Neuronal stem cell (in vitro differentiated cells): ENCODE results near the gene FOXC1.

Experiments used
- DNase-seq: peaks from one replicate; pipeline ENCODE4 v3.0.0-alpha.2; 2013; ENCODE audit warnings: low spot score
- H2AFZ ChIP-seq: one replicate; pipeline ENCODE4 v1.6.1; 2013; ENCODE audit warnings: mild to moderate bottlenecking, low read length, inconsistent platforms
- H2AK5ac ChIP-seq: 2 replicates; pipeline ENCODE4 v1.6.1; 2013; ENCODE audit warnings: low read depth, mild to moderate bottlenecking, inconsistent platforms, low read length, moderate library complexity, mixed read lengths
- H2BK120ac ChIP-seq: 2 replicates; pipeline ENCODE4 v1.6.1; 2013; ENCODE audit warnings: low read depth, mild to moderate bottlenecking, inconsistent platforms, low read length, moderate library complexity, mixed read lengths
- H2BK12ac ChIP-seq: one replicate; pipeline ENCODE4 v1.6.1; 2013; ENCODE audit warnings: low read length, inconsistent platforms
- H2BK15ac ChIP-seq: 2 replicates; pipeline ENCODE4 v1.6.1; 2013; ENCODE audit warnings: mild to moderate bottlenecking, low read length, inconsistent platforms, mixed read lengths
- H2BK5ac ChIP-seq: one replicate; pipeline ENCODE4 v1.6.1; 2013; ENCODE audit warnings: inconsistent platforms, mild to moderate bottlenecking, low read length, moderate library complexity
- H3K14ac ChIP-seq: one replicate; pipeline ENCODE4 v1.6.1; 2013; ENCODE audit warnings: low read length, inconsistent platforms
- H3K18ac ChIP-seq: 2 replicates; pipeline ENCODE4 v1.6.1; 2013; ENCODE audit warnings: low read length, inconsistent platforms
- H3K23ac ChIP-seq: 2 replicates; pipeline ENCODE4 v1.6.1; 2013; ENCODE audit warnings: low read depth, mild to moderate bottlenecking, mixed read lengths, low read length, inconsistent platforms; ENCODE audit not compliant: poor library complexity
- H3K27ac ChIP-seq: replicated peaks from 3 replicates; pipeline ENCODE4 v1.5.1; 2013; ENCODE audit warnings: low read length, inconsistent platforms
- H3K27me3 ChIP-seq, 3 experiments: 2 replicates each; pipeline ENCODE4 v1.6.1; 2013; ENCODE audit warnings: low read length in 3 of 3, mild to moderate bottlenecking in 2 of 3, inconsistent platforms in 1 of 3, low read depth in 1 of 3, mixed read lengths in 1 of 3, moderate library complexity in 1 of 3; ENCODE audit not compliant: control insufficient read depth in 3 of 3, insufficient read depth in 3 of 3
- H3K36me3 ChIP-seq, 2 donors: replicated peaks in 1 of 2; 2 replicates each; pipeline ENCODE4 v1.6.1; 2013; ENCODE audit warnings: low read length in 2 of 2; ENCODE audit not compliant: control insufficient read depth in 2 of 2, insufficient read depth in 2 of 2
- H3K4ac ChIP-seq: 2 replicates; pipeline ENCODE4 v1.6.1; 2013; ENCODE audit warnings: inconsistent platforms, mild to moderate bottlenecking, low read length, moderate library complexity
- H3K4me1 ChIP-seq, 2 donors: 1 replicate in 1 of 2; 2 replicates in 1 of 2; pipeline ENCODE4 v1.6.1; 2013; ENCODE audit warnings: low read length in 2 of 2, low read depth in 1 of 2; ENCODE audit not compliant: control insufficient read depth in 2 of 2, insufficient read depth in 1 of 2
- H3K4me2 ChIP-seq: one replicate; pipeline ENCODE4 v1.6.1; 2013; ENCODE audit warnings: mild to moderate bottlenecking, low read length, inconsistent platforms; ENCODE audit not compliant: insufficient read depth, poor library complexity, severe bottlenecking
- H3K4me3 ChIP-seq, 2 donors: 2 replicates each; pipeline ENCODE4 v1.5.1; 2013; ENCODE audit warnings: low read length in 2 of 2, mild to moderate bottlenecking in 2 of 2, inconsistent platforms in 1 of 2, moderate library complexity in 1 of 2
- H3K79me1 ChIP-seq: one replicate; pipeline ENCODE4 v1.6.1; 2013; ENCODE audit warnings: low read depth, mild to moderate bottlenecking, inconsistent platforms, low read length, moderate library complexity
- H3K9ac ChIP-seq: one replicate; pipeline ENCODE4 v1.6.1; 2013; ENCODE audit warnings: mild to moderate bottlenecking, low read depth, low read length, inconsistent platforms; ENCODE audit not compliant: poor library complexity
- H3K9me3 ChIP-seq, 2 donors: replicated peaks in 1 of 2; 2 replicates each; pipeline versions ENCODE3 to v1.6.1; 2013; ENCODE audit warnings: low read length in 2 of 2, mild to moderate bottlenecking in 2 of 2, inconsistent platforms in 1 of 2, low read depth in 1 of 2, mixed read lengths in 1 of 2, moderate library complexity in 1 of 2; ENCODE audit not compliant: control insufficient read depth in 2 of 2, insufficient read depth in 1 of 2
- H4K8ac ChIP-seq: one replicate; pipeline ENCODE4 v1.6.1; 2013; ENCODE audit warnings: low read depth, mild to moderate bottlenecking, inconsistent platforms, low read length, moderate library complexity
- H4K91ac ChIP-seq: one replicate; pipeline ENCODE4 v1.6.1; 2013; ENCODE audit warnings: low read length, low read depth, mild to moderate bottlenecking, inconsistent platforms; ENCODE audit not compliant: poor library complexity
- WGBS, 2 donors: extraction: QIAGEN DNeasy Blood & Tissue Kit; methylation state at CpG; one replicate each; pipeline ENCODE4 v1.1.7; 2013; ENCODE audit warnings: missing lambda C conversion rate in 2 of 2, mixed read lengths in 1 of 2; ENCODE audit not compliant: insufficient read length in 2 of 2, insufficient replicate concordance in 1 of 2; ENCODE audit errors: extremely low coverage in 2 of 2; 5-methylcytosine and 5-hydroxymethylcytosine counted together

The FOXC1 gene

GRCh38 chr6:1591243-1591642 is 18.5 kb upstream of the FOXC1 start:
- Histone ChIP-seq H2BK120ac (no peak overlapping the region), H3K4me3 (no peak overlapping the region), H2BK12ac (no peak overlapping the region), H4K91ac (no peak overlapping the region), H3K79me1 (no peaks in the 10 kb centered on the region), H3K36me3 (no peaks in the 10 kb centered on the region), H3K9ac (no peak overlapping the region), H3K14ac (no peak overlapping the region), H3K4ac (no peak overlapping the region), H2BK15ac (no peak overlapping the region), H4K8ac (no peak overlapping the region), H3K18ac (no peak overlapping the region), H2AFZ (no peak overlapping the region), H3K9me3 (peaks cover 0 to 1% of the 10 kb centered on the region in 2 donors), H3K4me1 (no peaks in the 10 kb centered on the region), H3K23ac (no peak overlapping the region), H3K27ac (no peak overlapping the region), H3K4me2 (no peak overlapping the region), H3K27me3 (peaks cover 0 to 5% (median 2%) of the 10 kb centered on the region in 3 experiments), H2BK5ac (no peak overlapping the region), H2AK5ac (no peak overlapping the region)
- WGBS, 2 donors: no CpG with 5 or more reads among the region's 5 CpGs
- no peak for DNase-seq

GRCh38 chr6:1591926-1592325 is 17.8 kb upstream of the FOXC1 start:
- DNase-seq: no peak
- no CpG with 5 or more reads among the region's 6 CpGs for WGBS, 2 donors
- Histone ChIP-seq H3K18ac (no peak overlapping the region), H3K4ac (no peak overlapping the region), H3K4me1 (peaks cover 2% of the 10 kb centered on the region in 2 donors), H3K79me1 (no peaks in the 10 kb centered on the region), H3K27ac (no peak overlapping the region), H2BK12ac (no peak overlapping the region), H2BK5ac (no peak overlapping the region), H3K9ac (no peak overlapping the region), H4K91ac (no peak overlapping the region), H3K14ac (no peak overlapping the region), H2BK120ac (no peak overlapping the region), H3K4me3 (no peak overlapping the region), H2BK15ac (no peak overlapping the region), H3K9me3 (peaks cover 0 to 1% of the 10 kb centered on the region in 2 donors), H4K8ac (no peak overlapping the region), H2AK5ac (no peak overlapping the region), H2AFZ (no peak overlapping the region), H3K23ac (no peak overlapping the region), H3K4me2 (no peak overlapping the region), H3K36me3 (no peaks in the 10 kb centered on the region), H3K27me3 (peaks cover 0 to 5% (median 2%) of the 10 kb centered on the region in 3 experiments)

GRCh38 chr6:1592852-1593251 is 16.9 kb upstream of the FOXC1 start:
- peaks cover 2 to 3% of the 10 kb centered on the region in 2 donors for H3K4me1 ChIP-seq
- no peak overlapping the region for H3K18ac ChIP-seq
- H3K9ac ChIP-seq: no peak overlapping the region
- WGBS, 2 donors: no CpG with 5 or more reads among the region's 8 CpGs
- H2BK15ac ChIP-seq: no peak overlapping the region
- H4K8ac ChIP-seq: no peak overlapping the region
- no peak overlapping the region for H3K27ac ChIP-seq
- no peak for DNase-seq
- peaks cover 0 to 12% (median 0%) of the 10 kb centered on the region in 3 experiments for H3K27me3 ChIP-seq
- no peak overlapping the region for H3K4me2 ChIP-seq
- H3K79me1 ChIP-seq: no peaks in the 10 kb centered on the region
- no peak overlapping the region for H2AFZ ChIP-seq
- no peak overlapping the region for H3K4me3 ChIP-seq
- H3K9me3 ChIP-seq: peaks cover 0 to 1% of the 10 kb centered on the region in 2 donors
- no peak overlapping the region for H2BK120ac ChIP-seq
- H3K23ac ChIP-seq: no peak overlapping the region
- H4K91ac ChIP-seq: no peak overlapping the region
- no peaks in the 10 kb centered on the region for H3K36me3 ChIP-seq
- no peak overlapping the region for H3K14ac ChIP-seq
- no peak overlapping the region for H2AK5ac ChIP-seq
- no peak overlapping the region for H2BK12ac ChIP-seq
- no peak overlapping the region for H2BK5ac ChIP-seq
- H3K4ac ChIP-seq: no peak overlapping the region

GRCh38 chr6:1593286-1593957 is 16.3 kb upstream of the FOXC1 start:
- no peaks in the 10 kb centered on the region for H3K36me3 ChIP-seq
- no peak for DNase-seq
- no peak overlapping the region for H3K14ac ChIP-seq
- H3K4me1 ChIP-seq: peaks cover 2 to 3% of the 10 kb centered on the region in 2 donors
- H3K4ac ChIP-seq: no peak overlapping the region
- H3K4me3 ChIP-seq: no peak overlapping the region
- H4K8ac ChIP-seq: no peak overlapping the region
- H2BK15ac ChIP-seq: no peak overlapping the region
- no peak overlapping the region for H3K18ac ChIP-seq
- no peak overlapping the region for H2BK120ac ChIP-seq
- no peak overlapping the region for H3K23ac ChIP-seq
- no peak overlapping the region for H2BK5ac ChIP-seq
- no peak overlapping the region for H2AFZ ChIP-seq
- H3K4me2 ChIP-seq: no peak overlapping the region
- H3K9me3 ChIP-seq: peaks cover 0 to 1% of the 10 kb centered on the region in 2 donors
- no peak overlapping the region for H4K91ac ChIP-seq
- no peaks in the 10 kb centered on the region for H3K79me1 ChIP-seq
- no CpG with 5 or more reads among the region's 20 CpGs for WGBS, 2 donors
- no peak overlapping the region for H3K27ac ChIP-seq
- no peak overlapping the region for H3K9ac ChIP-seq
- H2BK12ac ChIP-seq: no peak overlapping the region
- peaks cover 0 to 16% (median 0%) of the 10 kb centered on the region in 3 experiments for H3K27me3 ChIP-seq
- H2AK5ac ChIP-seq: no peak overlapping the region
